Thyroid gland (tissue), 4 donors: ENCODE data around the gene DNAH8.

ENCODE experiments used
- POLR2A ChIP-seq, 2 donors: fragments of 450-650 bp; IDR thresholded peaks; one replicate each; pipeline ENCODE4 v1.6.1; 2017; ENCODE audit warnings: antibody characterized with exemption in 2 of 2, mild to moderate bottlenecking in 2 of 2, moderate library complexity in 1 of 2
- TF ChIP-seq, protein P1 (sequence below), 6 experiments: fragments of 200-600 bp in 3 of 6; fragments of 450-650 bp in 3 of 6; sonication (generic) in 3 of 6; IDR thresholded peaks; one replicate each; pipeline ENCODE4 v1.5.1; 2016 to 2019; ENCODE audit warnings: antibody characterized with exemption in 6 of 6, mild to moderate bottlenecking in 2 of 6, inconsistent platforms in 1 of 6, moderate library complexity in 1 of 6

DNA sequence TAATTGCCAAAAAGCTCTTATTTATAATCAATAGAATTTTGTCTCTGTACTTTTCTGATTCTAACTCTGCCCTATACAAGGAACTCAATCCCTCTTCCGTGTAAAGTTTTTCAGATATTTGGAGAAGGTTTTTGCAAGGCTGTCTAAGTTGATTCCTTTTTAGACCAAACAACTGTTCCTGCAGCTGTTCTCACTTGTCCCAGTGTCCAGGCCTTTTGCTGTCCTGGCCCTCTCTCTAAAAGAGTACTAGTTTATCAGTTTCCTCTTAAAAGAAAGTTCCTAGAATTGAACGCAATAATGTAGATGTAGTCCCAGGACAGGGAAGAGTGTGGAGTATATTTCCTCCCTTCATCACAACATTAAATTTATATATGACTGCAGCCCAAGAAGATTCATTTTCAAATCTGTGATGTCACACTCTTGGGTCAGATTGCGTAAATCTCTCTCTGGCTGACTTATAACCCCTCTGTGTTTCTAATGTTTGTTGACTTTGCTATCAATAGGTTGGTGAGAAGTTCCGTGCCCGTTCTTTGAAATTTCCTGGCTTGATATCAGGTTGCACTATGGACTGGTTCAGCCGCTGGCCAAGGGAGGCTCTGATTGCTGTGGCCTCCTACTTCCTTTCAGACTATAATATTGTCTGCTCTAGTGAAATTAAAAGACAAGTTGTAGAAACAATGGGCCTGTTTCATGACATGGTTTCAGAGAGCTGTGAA, 194.1 kb downstream of the DNAH8 start:
- no peak for TF ChIP-seq POLR2A (IDR thresholded peaks at IDR 0.05)
- TF ChIP-seq, protein P1, sequence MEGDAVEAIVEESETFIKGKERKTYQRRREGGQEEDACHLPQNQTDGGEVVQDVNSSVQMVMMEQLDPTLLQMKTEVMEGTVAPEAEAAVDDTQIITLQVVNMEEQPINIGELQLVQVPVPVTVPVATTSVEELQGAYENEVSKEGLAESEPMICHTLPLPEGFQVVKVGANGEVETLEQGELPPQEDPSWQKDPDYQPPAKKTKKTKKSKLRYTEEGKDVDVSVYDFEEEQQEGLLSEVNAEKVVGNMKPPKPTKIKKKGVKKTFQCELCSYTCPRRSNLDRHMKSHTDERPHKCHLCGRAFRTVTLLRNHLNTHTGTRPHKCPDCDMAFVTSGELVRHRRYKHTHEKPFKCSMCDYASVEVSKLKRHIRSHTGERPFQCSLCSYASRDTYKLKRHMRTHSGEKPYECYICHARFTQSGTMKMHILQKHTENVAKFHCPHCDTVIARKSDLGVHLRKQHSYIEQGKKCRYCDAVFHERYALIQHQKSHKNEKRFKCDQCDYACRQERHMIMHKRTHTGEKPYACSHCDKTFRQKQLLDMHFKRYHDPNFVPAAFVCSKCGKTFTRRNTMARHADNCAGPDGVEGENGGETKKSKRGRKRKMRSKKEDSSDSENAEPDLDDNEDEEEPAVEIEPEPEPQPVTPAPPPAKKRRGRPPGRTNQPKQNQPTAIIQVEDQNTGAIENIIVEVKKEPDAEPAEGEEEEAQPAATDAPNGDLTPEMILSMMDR (IDR thresholded peaks at IDR 0.05), result no peak
